HepG2 (cell line): ENCODE data around the gene CTCF. TPM values are rescaled to one million over a fixed set of nuclear protein-coding genes. Genes with fewer than 3 reads are reported as not detected.

Experiments used
- BRF2 ChIP-seq: sonication (generic); formaldehyde crosslinking; IDR thresholded peaks from 2 replicates; pipeline ENCODE4 v1.8.1; 2022; ENCODE audit warnings: mild to moderate bottlenecking, missing genetic modification reagents
- CBX5 ChIP-seq: sonication (generic); formaldehyde crosslinking; IDR thresholded peaks from 2 replicates; pipeline ENCODE4 v1.4.0; 2020; ENCODE audit warnings: missing genetic modification reagents, borderline replicate concordance
- CHD2 ChIP-seq: IDR thresholded peaks from 2 replicates; pipeline ENCODE4 v1.6.1; 2011; ENCODE audit warnings: low read depth, low read length, improper control_type of control experiment
- CREB1 ChIP-seq, 2 experiments: fragments of 450-650 bp in 1 of 2; IDR thresholded peaks; 2 replicates each; pipeline ENCODE4 v1.6.1; 2016 to 2017; ENCODE audit warnings: control low read depth in 1 of 2, mild to moderate bottlenecking in 1 of 2, missing compliant biosample characterization in 1 of 2, missing genetic modification characterization in 1 of 2
- FOXP4 ChIP-seq: sonication (generic); formaldehyde crosslinking; IDR thresholded peaks from 2 replicates; pipeline ENCODE4 v1.4.0; 2020; ENCODE audit warnings: missing genetic modification reagents
- MEIS1 ChIP-seq: sonication (generic); formaldehyde crosslinking; IDR thresholded peaks from 2 replicates; pipeline ENCODE4 v1.9.0; 2021; ENCODE audit warnings: mild to moderate bottlenecking, missing genetic modification reagents, moderate library complexity, borderline replicate concordance
- MXD3 ChIP-seq: IDR thresholded peaks from 2 replicates; pipeline ENCODE4 v1.6.1; 2016; ENCODE audit warnings: mild to moderate bottlenecking, missing biosample characterization, missing genetic modification reagents
- RNF2 ChIP-seq: fragments of 450-650 bp; conservative IDR thresholded peaks from 2 replicates; pipeline ENCODE4 v1.6.1; 2016; ENCODE audit warnings: low read depth
- SPEN ChIP-seq: sonication (generic); formaldehyde crosslinking; IDR thresholded peaks from 2 replicates; pipeline ENCODE4 v1.5.1; 2020; ENCODE audit warnings: low read depth, mild to moderate bottlenecking, missing genetic modification reagents
- TFE3 ChIP-seq: IDR thresholded peaks from 2 replicates; pipeline ENCODE4 v1.6.1; 2016
- TOE1 ChIP-seq: sonication (generic); formaldehyde crosslinking; IDR thresholded peaks from 2 replicates; pipeline ENCODE4 v1.4.0; 2020; ENCODE audit warnings: mild to moderate bottlenecking, missing genetic modification reagents
- ZBTB3 ChIP-seq: sonication (generic); formaldehyde crosslinking; IDR thresholded peaks from 2 replicates; pipeline ENCODE4 v1.4.0; 2020; ENCODE audit warnings: low read depth, mild to moderate bottlenecking, moderate library complexity, missing genetic modification reagents, borderline replicate concordance
- ZBTB42 ChIP-seq: sonication (generic); formaldehyde crosslinking; IDR thresholded peaks from 2 replicates; pipeline ENCODE4 v1.5.0; 2020; ENCODE audit warnings: mild to moderate bottlenecking, missing genetic modification reagents
- ZNF431 ChIP-seq: sonication (generic); formaldehyde crosslinking; IDR thresholded peaks from 2 replicates; pipeline ENCODE4 v1.9.0; 2022; ENCODE audit warnings: missing genetic modification reagents, low read depth, mild to moderate bottlenecking, borderline replicate concordance
- ZNF503 ChIP-seq: sonication (generic); formaldehyde crosslinking; IDR thresholded peaks from 2 replicates; pipeline ENCODE4 v1.4.0; 2020; ENCODE audit warnings: missing genetic modification reagents
- ZNF562 ChIP-seq: sonication (generic); formaldehyde crosslinking; IDR thresholded peaks from 2 replicates; pipeline ENCODE4 v1.8.0; 2022; ENCODE audit warnings: missing genetic modification reagents, borderline replicate concordance
- ZNF567 ChIP-seq: sonication (generic); formaldehyde crosslinking; IDR thresholded peaks from 2 replicates; pipeline ENCODE4 v1.8.1; 2023; ENCODE audit warnings: mild to moderate bottlenecking, missing genetic modification reagents, borderline replicate concordance
- ZNF569 ChIP-seq: sonication (generic); formaldehyde crosslinking; IDR thresholded peaks from 2 replicates; pipeline ENCODE4 v1.5.0; 2020; ENCODE audit warnings: mild to moderate bottlenecking, missing genetic modification reagents, moderate library complexity, borderline replicate concordance
- ZNF577 ChIP-seq: sonication (generic); formaldehyde crosslinking; IDR thresholded peaks from 2 replicates; pipeline ENCODE4 v1.4.0; 2020; ENCODE audit warnings: mild to moderate bottlenecking, low read depth, missing genetic modification reagents, borderline replicate concordance
- ZNF614 ChIP-seq: IDR thresholded peaks from 2 replicates; pipeline ENCODE4 v1.6.1; 2018; ENCODE audit warnings: missing biosample characterization, missing genetic modification reagents, inconsistent platforms, borderline replicate concordance
- ZNF777 ChIP-seq: sonication (generic); formaldehyde crosslinking; IDR thresholded peaks from 2 replicates; pipeline ENCODE4 v1.4.0; 2020; ENCODE audit warnings: missing genetic modification reagents
- polyA plus RNA-seq, 8 experiments: library from polyadenylated mRNA; depleted of rRNA in 3 of 8; stranded (reverse) in 7 of 8; unstranded in 1 of 8; fragments of >200 nt; fragmentation: Illumina TruSeq in 4 of 8; extraction: Trizol in 4 of 8; gene quantifications; 2 replicates each; pipeline versions ENCODE4 v1.2.1 to v1.2.3, GENCODE V29; 2011 to 2016; ENCODE audit warnings: low read depth in 4 of 8, missing spikeins in 1 of 8, mixed read lengths in 1 of 8; ENCODE audit not compliant: insufficient read depth in 1 of 8
- total RNA-seq, 5 experiments: library from RNA; depleted of rRNA; stranded (reverse); fragments of >200 nt; fragmentation: Illumina TruSeq; extraction: Trizol; gene quantifications; 2 replicates each; pipeline ENCODE4 v1.2.3, GENCODE V29; 2016; ENCODE audit warnings: low read depth in 1 of 5

Gene CTCF
- total and polyA plus RNA-seq, 2 of the 13 experiments (the other 11 are each of a cell fraction or from before 2014, with no cell fraction given), result 19.5 to 37.5 TPM

- TF ChIP-seq FOXP4 (CRISPR knock-in tag), result peak; percentile 79
- no peak for TF ChIP-seq BRF2 (CRISPR knock-in tag)
- TF ChIP-seq CBX5 (CRISPR knock-in tag), result no peak
- peak; percentile 57; the same call in 1 of the 2 replicates for TF ChIP-seq SPEN (CRISPR knock-in tag)
- TF ChIP-seq ZNF503 (CRISPR knock-in tag), result 0 out of 2 replicates have a peak, but pooled peaks have one; percentile 44
- no peak for TF ChIP-seq CREB1 (IDR thresholded peaks at IDR 0.05)
- no peak for TF ChIP-seq CREB1 (CRISPR knock-in tag; IDR thresholded peaks at IDR 0.05)
- no peak for TF ChIP-seq ZNF562 (CRISPR knock-in tag)
- 0 out of 2 replicates have a peak, but pooled peaks have one; percentile 48 for TF ChIP-seq RNF2
- TF ChIP-seq ZNF569 (CRISPR knock-in tag), result 0 out of 2 replicates have a peak, but pooled peaks have one; percentile 26
- TF ChIP-seq MEIS1 (CRISPR knock-in tag), result no peak
- no peak for TF ChIP-seq ZNF577
- TF ChIP-seq ZNF777, result peak; percentile 56; the same call in 1 of the 2 replicates
- TF ChIP-seq ZNF567 (CRISPR knock-in tag), result no peak
- no peak for TF ChIP-seq ZNF431 (CRISPR knock-in tag)
- no peak for TF ChIP-seq ZNF614
- no peak for TF ChIP-seq ZBTB3 (CRISPR knock-in tag)
- no peak for TF ChIP-seq TOE1 (CRISPR knock-in tag)
- no peak for TF ChIP-seq MXD3 (CRISPR knock-in tag)
- TF ChIP-seq TFE3 (CRISPR knock-in tag), result 0 out of 2 replicates have a peak, but pooled peaks have one; percentile 11
- TF ChIP-seq CHD2, result no peak
- TF ChIP-seq ZBTB42, result no peak
These were observed 24.4 kb upstream of the CTCF start (continued) for GRCh38 chr16:67537636-67538591.
